SK-N-MC (cell line): ENCODE measurements around the gene NSMCE1.

ENCODE experiments used
- EZH2 ChIP-seq: fragments of 200-600 bp; sonication (generic); IDR thresholded peaks from one replicate; pipeline ENCODE4 v1.6.1; 2017; ENCODE audit warnings: antibody characterized with exemption
- POLR2AphosphoS5 ChIP-seq: IDR thresholded peaks from 2 replicates; pipeline ENCODE4 v1.6.1; 2012; ENCODE audit warnings: mild to moderate bottlenecking, low read depth, low read length, borderline replicate concordance

- TF ChIP-seq EZH2 (no peak), POLR2AphosphoS5 (no peak)
Measured at GRCh38 chr16:27214084-27214961, 54.2 kb downstream of the NSMCE1 start.
